Fibroblast of lung (primary cell): Measurements from ENCODE around the gene C13orf42. TPM values are rescaled to one million over a fixed set of nuclear protein-coding genes. Genes with fewer than 3 reads are reported as not detected.

Experiments
- DNase-seq, 2 donors: peaks; one replicate each; pipeline versions ENCODE4 v3.0.0 to v3.0.0-alpha.2; 2010; ENCODE audit warnings: low read depth in 2 of 2
- H2AFZ ChIP-seq: 2 replicates; pipeline ENCODE4 v1.5.1; 2012; ENCODE audit warnings: low read length, control low read depth, inconsistent platforms
- H3K27ac ChIP-seq: 2 replicates; pipeline ENCODE4 v1.5.1; 2011; ENCODE audit warnings: low read length, control low read depth; ENCODE audit not compliant: insufficient read depth
- H3K27me3 ChIP-seq: 2 replicates; pipeline ENCODE4 v1.5.1; 2011; ENCODE audit warnings: mild to moderate bottlenecking, low read length; ENCODE audit not compliant: control insufficient read depth, insufficient read depth
- H3K36me3 ChIP-seq: 2 replicates; pipeline ENCODE4 v1.5.1; 2011; ENCODE audit warnings: low read length; ENCODE audit not compliant: control insufficient read depth, insufficient read depth
- H3K4me1 ChIP-seq: 2 replicates; pipeline ENCODE4 v1.5.1; 2011; ENCODE audit warnings: low read length; ENCODE audit not compliant: control insufficient read depth, insufficient read depth; ENCODE audit errors: extremely low read depth
- H3K4me2 ChIP-seq: 2 replicates; pipeline ENCODE4 v1.5.1; 2011; ENCODE audit warnings: low read length, control low read depth; ENCODE audit not compliant: insufficient read depth; ENCODE audit errors: extremely low read depth
- H3K4me3 ChIP-seq, 4 experiments: fragments of 200-600 bp in 1 of 4; sonication (generic) in 1 of 4; replicated peaks in 1 of 4; 2 replicates each; pipeline ENCODE4 v1.5.1; 2011 to 2016; ENCODE audit warnings: low read length in 4 of 4, low read depth in 3 of 4, mild to moderate bottlenecking in 3 of 4, control low read depth in 2 of 4, inconsistent platforms in 1 of 4, mixed read lengths in 1 of 4; ENCODE audit not compliant: insufficient read depth in 1 of 4; ENCODE audit errors: control extremely low read depth in 1 of 4
- H3K79me2 ChIP-seq: 2 replicates; pipeline ENCODE4 v1.5.1; 2012; ENCODE audit warnings: mild to moderate bottlenecking, low read length, inconsistent platforms; ENCODE audit not compliant: control insufficient read depth, insufficient read depth
- H3K9ac ChIP-seq: 2 replicates; pipeline ENCODE4 v1.5.1; 2011; ENCODE audit warnings: mild to moderate bottlenecking, low read length, control low read depth; ENCODE audit not compliant: insufficient read depth
- H3K9me3 ChIP-seq: 2 replicates; pipeline ENCODE4 v1.5.1; 2012; ENCODE audit warnings: low read depth, low read length; ENCODE audit not compliant: control insufficient read depth, insufficient read depth
- H4K20me1 ChIP-seq: 2 replicates; pipeline ENCODE4 v1.5.1; 2011; ENCODE audit warnings: low read length; ENCODE audit not compliant: control insufficient read depth, insufficient read depth; ENCODE audit errors: extremely low read depth
- CTCF ChIP-seq, 2 donors: IDR thresholded peaks in 1 of 2; conservative IDR thresholded peaks in 1 of 2; 1 replicate in 1 of 2; 2 replicates in 1 of 2; pipeline ENCODE4 v1.5.1; 2011 to 2012; ENCODE audit warnings: low read length in 2 of 2, control low read depth in 1 of 2, inconsistent platforms in 1 of 2, low read depth in 1 of 2, mild to moderate bottlenecking in 1 of 2
- EZH2 ChIP-seq: IDR thresholded peaks from 2 replicates; pipeline ENCODE4 v1.5.1; 2012; ENCODE audit warnings: low read length, control low read depth, mild to moderate bottlenecking; ENCODE audit errors: missing control alignments
- polyA plus RNA-seq, 2 donors: library from polyadenylated mRNA; depleted of rRNA in 1 of 2; stranded (reverse) in 1 of 2; unstranded in 1 of 2; fragments of >200 nt; gene quantifications; 2 replicates each; pipeline ENCODE4 v1.2.1, GENCODE V29; 2011 to 2012; ENCODE audit warnings: missing spikeins in 1 of 2
- total RNA-seq: library from RNA; depleted of rRNA; stranded (reverse); fragments of >200 nt; gene quantifications from 2 replicates; pipeline ENCODE4 v1.2.1, GENCODE V29; 2014

Gene C13orf42
- total and polyA plus RNA-seq, 2 donors (not counting 1 experiment from before 2014, with no cell fraction given) = not detected

- no peak for DNase-seq
- H3K27ac ChIP-seq = no peak overlapping the region
Measured at GRCh38 chr13:51057906-51058305, 53.2 kb downstream of the C13orf42 start.

GRCh38 chr13:51057001-51057400 lies 54.1 kb downstream of the C13orf42 start:
- Histone ChIP-seq H3K4me3 (no peak overlapping the region), H4K20me1 (no peaks in the 10 kb centered on the region), H3K9ac (no peak overlapping the region), H3K9me3 (no peaks in the 10 kb centered on the region), H3K36me3 (no peaks in the 10 kb centered on the region), H2AFZ (no peak overlapping the region), H3K4me2 (no peak overlapping the region), H3K27ac (no peak overlapping the region), H3K79me2 (no peaks in the 10 kb centered on the region), H3K4me1 (no peaks in the 10 kb centered on the region), H3K27me3 (no peaks in the 10 kb centered on the region)
- no peak for DNase-seq
- no peak for TF ChIP-seq EZH2
- TF ChIP-seq CTCF (conservative IDR thresholded peaks at IDR 0.05 in 1 of 2, IDR thresholded peaks at IDR 0.05 in 1 of 2; ENCODE audit: low read depth in 1 of 2, low read length in 2 of 2) = no peak

More at GRCh38 chr13:51057906-51058305, 53.2 kb downstream of the C13orf42 start:
- Histone ChIP-seq H3K4me3 (no peak overlapping the region), H3K4me1 (no peaks in the 10 kb centered on the region), H3K27me3 (no peaks in the 10 kb centered on the region), H3K9me3 (no peaks in the 10 kb centered on the region), H3K79me2 (no peaks in the 10 kb centered on the region), H3K4me2 (no peak overlapping the region), H2AFZ (no peak overlapping the region), H3K36me3 (no peaks in the 10 kb centered on the region), H3K9ac (no peak overlapping the region), H4K20me1 (no peaks in the 10 kb centered on the region)
- no peak for TF ChIP-seq CTCF (conservative IDR thresholded peaks at IDR 0.05 in 1 of 2, IDR thresholded peaks at IDR 0.05 in 1 of 2; ENCODE audit: low read depth in 1 of 2, low read length in 2 of 2)
- no peak for TF ChIP-seq EZH2

- Histone ChIP-seq H3K9ac (no peak overlapping the region), H4K20me1 (no peaks in the 10 kb centered on the region)
- TF ChIP-seq EZH2 = no peak
- no peak for TF ChIP-seq CTCF (conservative IDR thresholded peaks at IDR 0.05 in 1 of 2, IDR thresholded peaks at IDR 0.05 in 1 of 2; ENCODE audit: low read depth in 1 of 2, low read length in 2 of 2)
Measured at GRCh38 chr13:51052581-51052980, 58.5 kb downstream of the C13orf42 start.

More at GRCh38 chr13:51052581-51052980, 58.5 kb downstream of the C13orf42 start:
- Histone ChIP-seq H3K27me3 (peaks cover 10% of the 10 kb centered on the region), H3K79me2 (no peaks in the 10 kb centered on the region), H3K36me3 (no peaks in the 10 kb centered on the region), H2AFZ (no peak overlapping the region), H3K4me3 (no peak overlapping the region), H3K4me2 (no peak overlapping the region), H3K27ac (no peak overlapping the region), H3K4me1 (no peaks in the 10 kb centered on the region), H3K9me3 (no peaks in the 10 kb centered on the region)
- DNase-seq = peak in 1 of 2 donors; percentile 19
